NB4 (cell line): ENCODE results near the gene CLMN.

ENCODE experiments used
- POLR2A ChIP-seq: IDR thresholded peaks from 2 replicates; pipeline ENCODE4 v1.6.1; 2011; ENCODE audit warnings: mild to moderate bottlenecking; ENCODE audit not compliant: insufficient read length; ENCODE audit errors: extremely low read depth
- TF ChIP-seq, protein P1 (sequence below): IDR thresholded peaks from one replicate; pipeline ENCODE4 v1.5.1; 2012; ENCODE audit warnings: low read depth, low read length
- TF ChIP-seq, protein P2 (sequence below): IDR thresholded peaks from 2 replicates; pipeline ENCODE4 v1.6.1; 2011; ENCODE audit warnings: low read depth, low read length

DNA sequence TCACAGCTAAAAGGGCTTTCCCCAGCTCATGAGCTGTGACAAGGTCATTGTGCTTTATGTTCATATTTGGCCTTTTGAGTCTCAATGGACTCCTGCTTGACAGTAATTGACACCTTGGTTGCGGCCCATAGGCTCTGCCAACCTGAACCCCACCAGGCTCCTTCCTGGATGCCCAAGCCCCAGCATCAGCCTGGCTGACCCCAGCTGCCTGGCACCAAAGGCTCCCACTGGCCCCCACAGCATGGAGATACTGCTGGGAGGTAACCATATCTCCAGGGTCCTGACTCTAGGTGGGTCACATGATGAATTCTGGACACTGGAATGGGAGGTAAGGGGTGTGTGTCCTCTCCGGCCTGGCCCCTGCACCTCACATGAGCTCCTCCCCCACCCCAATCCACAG, 50.2 kb downstream of the CLMN start:
- TF ChIP-seq, protein P1, sequence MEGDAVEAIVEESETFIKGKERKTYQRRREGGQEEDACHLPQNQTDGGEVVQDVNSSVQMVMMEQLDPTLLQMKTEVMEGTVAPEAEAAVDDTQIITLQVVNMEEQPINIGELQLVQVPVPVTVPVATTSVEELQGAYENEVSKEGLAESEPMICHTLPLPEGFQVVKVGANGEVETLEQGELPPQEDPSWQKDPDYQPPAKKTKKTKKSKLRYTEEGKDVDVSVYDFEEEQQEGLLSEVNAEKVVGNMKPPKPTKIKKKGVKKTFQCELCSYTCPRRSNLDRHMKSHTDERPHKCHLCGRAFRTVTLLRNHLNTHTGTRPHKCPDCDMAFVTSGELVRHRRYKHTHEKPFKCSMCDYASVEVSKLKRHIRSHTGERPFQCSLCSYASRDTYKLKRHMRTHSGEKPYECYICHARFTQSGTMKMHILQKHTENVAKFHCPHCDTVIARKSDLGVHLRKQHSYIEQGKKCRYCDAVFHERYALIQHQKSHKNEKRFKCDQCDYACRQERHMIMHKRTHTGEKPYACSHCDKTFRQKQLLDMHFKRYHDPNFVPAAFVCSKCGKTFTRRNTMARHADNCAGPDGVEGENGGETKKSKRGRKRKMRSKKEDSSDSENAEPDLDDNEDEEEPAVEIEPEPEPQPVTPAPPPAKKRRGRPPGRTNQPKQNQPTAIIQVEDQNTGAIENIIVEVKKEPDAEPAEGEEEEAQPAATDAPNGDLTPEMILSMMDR = no peak
- no peak for TF ChIP-seq POLR2A
- TF ChIP-seq, protein P2, sequence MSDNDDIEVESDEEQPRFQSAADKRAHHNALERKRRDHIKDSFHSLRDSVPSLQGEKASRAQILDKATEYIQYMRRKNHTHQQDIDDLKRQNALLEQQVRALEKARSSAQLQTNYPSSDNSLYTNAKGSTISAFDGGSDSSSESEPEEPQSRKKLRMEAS = no peak
